Adrenal gland (tissue), 19 donors: ENCODE data around the gene LAMB2. TPM values are rescaled to one million over a fixed set of nuclear protein-coding genes. Genes with fewer than 3 reads are reported as not detected.
A peak's percentile ranks its signal among the peaks of the same experiment; 100 is the strongest.

Experiments
- DNase-seq, 7 donors: peaks; one replicate each; pipeline ENCODE4 v3.0.0-alpha.2; 2019 to 2020
- H3K27ac ChIP-seq, 5 donors: fragments of 200-600 bp; sonication (generic) in 4 of 5; 1 replicate in 3 of 5; 2 replicates in 2 of 5; pipeline versions ENCODE4 v1.5.1 to v1.8.0; 2016 to 2020; ENCODE audit warnings: mild to moderate bottlenecking in 1 of 5
- H3K27me3 ChIP-seq: fragments of 200-600 bp; 2 replicates; pipeline ENCODE4 v1.8.0; 2021
- H3K36me3 ChIP-seq, 2 donors: fragments of 200-600 bp; replicated peaks in 1 of 2; 1 replicate in 1 of 2; 2 replicates in 1 of 2; pipeline versions ENCODE4 v1.5.1 to v1.8.0; 2018 to 2022
- H3K4me1 ChIP-seq, 2 donors: fragments of 200-600 bp; replicated peaks in 1 of 2; 1 replicate in 1 of 2; 2 replicates in 1 of 2; pipeline versions ENCODE4 v1.5.1 to v1.8.0; 2018 to 2021
- H3K4me3 ChIP-seq, 4 donors: fragments of 200-600 bp; sonication (generic) in 3 of 4; one replicate each; pipeline ENCODE4 v1.5.1; 2016 to 2018
- H3K9me3 ChIP-seq, 3 donors: fragments of 200-600 bp; sonication (generic) in 1 of 3; replicated peaks in 1 of 3; 1 replicate in 2 of 3; 2 replicates in 1 of 3; pipeline versions ENCODE4 v1.5.1 to v1.8.0; 2016 to 2021
- CTCF ChIP-seq, 6 experiments: fragments of 450-650 bp in 4 of 6; fragments of 200-600 bp in 2 of 6; sonication (generic) in 1 of 6; IDR thresholded peaks; 1 replicate in 5 of 6; 2 replicates in 1 of 6; pipeline versions ENCODE4 v1.5.1 to v1.8.0; 2016 to 2021; ENCODE audit warnings: antibody characterized with exemption in 6 of 6, mild to moderate bottlenecking in 2 of 6, moderate library complexity in 1 of 6
- POLR2A ChIP-seq, 2 donors: fragments of 450-650 bp; IDR thresholded peaks; one replicate each; pipeline ENCODE4 v1.6.1; 2017; ENCODE audit warnings: antibody characterized with exemption in 2 of 2, mild to moderate bottlenecking in 2 of 2, moderate library complexity in 1 of 2
- WGBS, 4 donors: extraction: QIAGEN DNeasy Blood & Tissue Kit in 2 of 4; methylation state at CpG; one replicate each; pipeline versions ENCODE4 v1.1.5 to v1.1.7; 2013 to 2017; 5-methylcytosine and 5-hydroxymethylcytosine counted together
- intact Hi-C, 2 donors: fragments of 100-400 bp; cut with DNase I; formaldehyde crosslinking; loops; one replicate each; pipeline versions ENCODE4 v1.14.1 to v1.15.0; 2022 to 2023
- long read RNA-seq, 10 donors: library from polyadenylated mRNA in 3 of 10; unstranded in 2 of 10; stranded (forward) in 1 of 10; transcript quantifications; one replicate each; pipeline ENCODE4 v2.0.0 and lab custom pipeline, GENCODE V29; 2021 to 2026
- polyA plus RNA-seq, 3 donors: library from polyadenylated mRNA; stranded (reverse); fragments of 200-250 nt in 2 of 3; fragments of 350-450 nt in 1 of 3; fragmentation: Illumina TruSeq in 1 of 3; extraction: RNeasy Lipid Tissue Mini Kit (QIAGEN cat#74804) in 1 of 3; gene quantifications; one replicate each; pipeline ENCODE4 v1.2.3, GENCODE V29; 2013 to 2014
- total RNA-seq, 9 donors: library from RNA; depleted of rRNA in 4 of 9; stranded (reverse); fragments of >200 nt in 4 of 9; fragments of 120-200 nt in 1 of 9; fragmentation: NEBNext Ultra II Directional in 1 of 9; extraction: Animal tissue kit (Norgen Biotek cat#: 25700) in 1 of 9; gene quantifications; one replicate each; pipeline versions ENCODE4 v1.1.0 to v1.2.4, GENCODE V29; 2013 to 2023
- donor health status: healthy with polysubstance abuse.
- donor health status: Bipolar disorder and iron deficiency.
- donor health status: DM: yes; HTN: yes; CAD: no.
- donor health status: DM: no; HTN: no; CAD: no.
- donor health status: DM: no; HTN: no; CAD: no.
- donor health status: DM: yes; HTN: yes; CAD: no.

The LAMB2 gene
- total RNA-seq (1,000 to 10,000 TPM in 3 of 9 donors, 100 to 1,000 TPM in 6; 275 to 1,423 (median 784) TPM), polyA plus RNA-seq (1,000 to 10,000 TPM in 2 of 3 donors, 100 to 1,000 TPM in 1; 346 to 1,805 (median 1,141) TPM)
- long read RNA-seq, donor 1, partial matches to known transcripts: 21 of 27 reads
- long read RNA-seq, donor 1, other reads (novel, unspliced or antisense): 0 of 27 reads
- long read RNA-seq, donor 2, full-length matches to known transcripts: 15 of 59 reads
- long read RNA-seq, donor 2, partial matches to known transcripts: 44 of 59 reads
- long read RNA-seq, donor 2, other reads (novel, unspliced or antisense): 0 of 59 reads
- long read RNA-seq, donor 3, full-length matches to known transcripts: 9 of 16 reads
- long read RNA-seq, donor 3, partial matches to known transcripts: 7 of 16 reads
- long read RNA-seq, donor 3, other reads (novel, unspliced or antisense): 0 of 16 reads
- long read RNA-seq, donor 4, full-length matches to known transcripts: 17 of 57 reads
- long read RNA-seq, donor 4, partial matches to known transcripts: 36 of 57 reads
- long read RNA-seq, donor 4, other reads (novel, unspliced or antisense): 4 of 57 reads
- long read RNA-seq, donor 5, full-length matches to known transcripts: 536 of 1,138 reads
- long read RNA-seq, donor 5, partial matches to known transcripts: 507 of 1,138 reads
- long read RNA-seq, donor 5, other reads (novel, unspliced or antisense): 95 of 1,138 reads
- long read RNA-seq, donor 6, full-length matches to known transcripts: 12 of 51 reads
- long read RNA-seq, donor 6, partial matches to known transcripts: 34 of 51 reads
- long read RNA-seq, donor 6, other reads (novel, unspliced or antisense): 5 of 51 reads
- long read RNA-seq, donor 7, partial matches to known transcripts: 14 of 20 reads
- long read RNA-seq, donor 7, other reads (novel, unspliced or antisense): 0 of 20 reads
- long read RNA-seq, donor 8, full-length matches to known transcripts: 20 of 49 reads
- long read RNA-seq, donor 8, partial matches to known transcripts: 29 of 49 reads
- long read RNA-seq, donor 8, other reads (novel, unspliced or antisense): 0 of 49 reads
- long read RNA-seq, donor 9, full-length matches to known transcripts: 6 of 16 reads
- long read RNA-seq, donor 9, partial matches to known transcripts: 10 of 16 reads
- long read RNA-seq, donor 9, other reads (novel, unspliced or antisense): 0 of 16 reads
- long read RNA-seq, donor 10, full-length matches to known transcripts: 8 of 19 reads
- long read RNA-seq, donor 10, partial matches to known transcripts: 11 of 19 reads
- long read RNA-seq, donor 10, other reads (novel, unspliced or antisense): 0 of 19 reads

- intact Hi-C loops: no loop called here
- TF ChIP-seq CTCF (IDR thresholded peaks at IDR 0.05) (peak in 2 of 6 experiments; percentile 16 to 22), POLR2A (IDR thresholded peaks at IDR 0.05) (peak; percentile 70 to 77)
- peak; percentile 77 to 87 (median 83) for DNase-seq
- Histone ChIP-seq H3K27me3 (no peaks in the 10 kb centered on the region), H3K9me3 (no peaks in the 10 kb centered on the region), H3K4me3 (peak within 1 kb of the TSS; percentile 11 to 92 (median 62)), H3K4me1 (peaks cover 11 to 28% of the 10 kb centered on the region in 2 donors), H3K27ac (peak within 1 kb of the TSS; percentile 75 to 96 (median 83)), H3K36me3 (peaks cover 0 to 34% of the 10 kb centered on the region in 2 donors)
- whole genome bisulfite sequencing, 4 donors: 0 to 10% (median 4%) methylated on average over 7 to 28 of the region's 28 CpGs
Measured at GRCh38 chr3:49132437-49133225, at the start of gene LAMB2. LAMB2 (minus strand) TSS chr3:49133050; CDS start chr3:49132867, 183 bp downstream.

GRCh38 chr3:49181351-49181750 is 48.5 kb upstream of the LAMB2 start:
- Histone ChIP-seq H3K27me3 (no peaks in the 10 kb centered on the region), H3K4me1 (peaks cover 0 to 12% of the 10 kb centered on the region in 2 donors), H3K36me3 (peaks cover 0 to 6% of the 10 kb centered on the region in 2 donors), H3K9me3 (no peaks in the 10 kb centered on the region), H3K27ac (no peak overlapping the region), H3K4me3 (no peak overlapping the region)
- intact Hi-C loops: no loop called here
- TF ChIP-seq CTCF (IDR thresholded peaks at IDR 0.05) (no peak), POLR2A (IDR thresholded peaks at IDR 0.05) (no peak)
- no peak for DNase-seq
- 60 to 71% (median 67%) methylated on average over 6 of the region's 6 CpGs for WGBS, 4 donors

- Histone ChIP-seq H3K27me3 (no peaks in the 10 kb centered on the region), H3K9me3 (no peaks in the 10 kb centered on the region), H3K4me3 (no peak overlapping the region), H3K4me1 (peaks cover 7 to 24% of the 10 kb centered on the region in 2 donors), H3K36me3 (peaks cover 0 to 18% of the 10 kb centered on the region in 2 donors), H3K27ac (no peak overlapping the region)
- no peak for DNase-seq
- TF ChIP-seq POLR2A (IDR thresholded peaks at IDR 0.05): no peak
- no peak for TF ChIP-seq CTCF (IDR thresholded peaks at IDR 0.05)
- intact Hi-C loops: no loop called here
Measured at GRCh38 chr3:49180116-49180515, 47.3 kb upstream of the LAMB2 start.
